GM18508 (cell line): Measurements from ENCODE around the gene DACH2.
"Not testable (repeated sequence)": the region's sequence is repeated elsewhere in the genome, so short reads cannot be mapped to it uniquely, and the experiment has no call there.

ENCODE experiments used
- ATAC-seq: cut with Tn5 transposase; IDR thresholded peaks from one replicate; pipeline ENCODE4 v1.9.1; 2021; ENCODE audit warnings: moderate number of reproducible peaks; ENCODE audit not compliant: insufficient read depth, unreplicated experiment

Gene DACH2

DNA sequence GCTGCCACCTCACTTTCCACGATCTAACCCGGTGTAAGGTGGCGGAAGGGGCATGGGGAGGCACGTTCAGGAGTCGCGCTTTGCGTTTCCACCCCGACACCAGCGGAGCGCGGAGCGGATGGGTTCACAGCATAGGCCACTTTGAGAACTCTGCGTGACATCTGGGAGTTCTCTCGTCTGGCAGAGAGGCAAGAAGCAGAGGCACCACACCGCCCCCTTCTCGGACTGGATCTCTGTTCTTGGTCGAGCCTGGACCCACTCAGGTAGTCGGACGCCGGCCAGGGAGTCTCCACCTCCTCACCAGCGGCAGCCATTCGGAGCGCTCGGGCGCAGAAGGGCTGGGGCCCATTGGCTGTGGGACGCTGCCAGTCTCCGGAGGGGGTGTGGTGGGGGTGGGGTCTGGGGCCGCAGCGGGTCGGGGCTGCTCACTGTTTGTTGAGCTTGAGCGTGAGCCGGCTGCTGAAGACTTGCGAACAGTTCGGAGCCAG lies at the start of gene DACH2:
Gene DACH2, plus strand, starts transcription at position 428 of the 488 bp plus-strand sequence.
- no peak for ATAC-seq

DNA sequence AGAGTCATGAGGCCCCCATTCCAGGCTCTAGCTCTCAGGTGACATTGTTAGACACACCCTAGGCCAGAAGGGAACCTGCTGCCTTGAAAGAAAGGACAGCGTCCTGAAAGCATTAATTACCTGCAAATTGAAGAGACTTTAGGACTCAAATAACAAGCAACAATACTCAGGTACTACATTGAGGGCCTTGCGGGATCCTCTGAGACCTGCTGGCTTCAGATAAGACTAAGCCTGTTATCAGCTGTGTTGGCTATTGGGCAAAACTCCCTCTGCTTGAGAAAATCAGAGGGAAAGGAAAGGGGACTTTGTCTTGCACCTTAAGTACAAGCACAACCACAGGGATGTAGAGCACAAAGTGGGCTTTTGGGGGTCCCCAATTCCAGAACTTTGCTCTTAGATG lies 45.9 kb upstream of the DACH2 start:
- no peak for ATAC-seq

GRCh38 chrX:86103061-86103460 lies 45.2 kb upstream of the DACH2 start:
- ATAC-seq = no peak

DNA sequence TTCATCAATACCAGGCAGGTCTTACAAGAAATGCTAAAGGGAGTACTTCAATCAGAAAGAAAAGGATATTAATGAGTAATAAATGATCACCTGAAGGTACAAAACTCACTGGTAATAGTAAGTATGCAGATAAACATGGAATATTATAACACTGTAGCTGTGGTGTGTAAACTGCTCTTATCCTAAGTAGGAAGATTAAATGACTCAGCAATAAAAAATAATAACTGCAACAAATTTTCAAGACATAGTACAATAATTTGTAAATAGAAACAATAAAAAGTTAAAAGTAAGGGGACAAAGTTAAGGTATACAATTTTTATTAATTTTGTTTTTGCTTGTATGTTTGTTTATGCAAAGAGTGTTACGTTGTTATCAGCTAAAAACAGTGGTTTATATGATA lies 43.7 kb upstream of the DACH2 start:
- ATAC-seq = no peak

- ATAC-seq = no peak
These were observed 26.3 kb upstream of the DACH2 start for GRCh38 chrX:86121916-86122315.

DNA sequence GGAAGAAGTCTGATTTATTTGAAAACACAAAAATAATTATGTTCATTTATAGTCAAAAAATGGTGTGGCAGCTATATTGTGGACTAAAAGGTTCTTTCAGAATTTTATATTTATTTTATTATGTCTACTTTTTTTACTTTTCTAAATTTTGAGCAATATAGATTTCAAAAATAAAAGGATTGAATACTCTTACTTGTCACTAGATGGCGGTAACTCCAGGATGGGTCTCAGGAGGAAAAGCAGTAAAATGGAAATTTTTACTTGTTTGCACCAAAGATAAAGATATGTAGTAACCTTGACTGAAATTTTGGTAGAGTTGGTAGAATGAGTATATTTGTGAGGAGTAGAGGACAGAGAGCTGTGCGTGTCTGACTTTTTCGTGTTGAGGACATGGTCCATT lies 14.5 kb upstream of the DACH2 start:
- ATAC-seq = no peak

DNA sequence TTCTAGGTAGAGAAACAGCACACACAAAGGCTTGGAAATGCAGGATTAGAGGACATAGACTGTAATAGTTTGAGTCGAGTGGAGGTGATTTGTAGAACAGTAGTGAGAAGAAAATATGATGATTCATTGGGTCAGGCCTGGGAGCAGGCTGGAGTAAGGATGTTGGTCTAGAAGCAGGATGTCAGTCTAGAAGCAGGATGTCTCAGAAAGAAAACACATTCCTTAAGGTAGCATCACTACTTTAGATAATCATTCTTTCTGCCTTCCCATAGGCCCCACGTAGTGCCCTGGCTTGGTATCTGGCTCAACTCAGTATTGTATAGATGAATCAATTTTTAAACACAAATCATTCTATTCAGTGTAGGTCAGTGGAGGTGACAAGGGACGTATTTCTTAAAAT lies 11.2 kb upstream of the DACH2 start:
- no peak for ATAC-seq

DNA sequence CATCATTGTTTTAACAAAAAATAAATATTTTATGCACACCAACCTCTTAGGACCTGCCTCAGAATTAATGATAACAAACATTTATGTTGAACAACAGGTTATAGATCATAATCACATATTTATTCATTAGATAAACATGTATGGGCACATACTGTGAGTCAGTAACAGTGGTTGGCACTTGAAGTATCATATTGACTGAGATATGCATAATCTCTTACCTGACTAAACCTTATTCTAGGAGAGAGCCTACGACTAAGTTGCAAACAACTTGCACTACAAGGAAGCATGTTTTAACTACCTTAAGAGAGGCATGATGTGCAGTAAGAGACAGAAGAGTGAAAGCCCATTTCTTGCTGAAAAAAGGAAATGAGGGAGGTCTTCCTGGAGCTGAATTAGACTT lies 6.5 kb upstream of the DACH2 start:
- ATAC-seq = no peak

DNA sequence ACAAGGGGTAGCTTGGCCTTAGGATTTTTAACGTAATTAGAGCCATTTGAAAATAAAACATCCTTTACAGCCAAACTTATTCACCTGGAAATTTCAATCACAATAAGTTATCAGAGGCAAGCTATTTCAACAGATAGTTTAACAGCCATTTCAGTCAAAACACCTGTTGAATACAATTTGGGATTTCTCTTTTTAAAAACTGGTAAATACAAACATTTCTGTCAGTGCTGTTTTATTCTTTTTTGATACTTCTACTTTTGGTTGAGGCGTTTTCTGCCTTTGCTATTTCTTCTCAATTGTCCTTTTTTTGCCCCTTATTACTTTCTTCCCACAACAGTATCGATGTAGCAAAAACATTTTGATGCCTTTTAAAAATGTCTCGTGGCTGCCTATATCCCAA lies 2.1 kb upstream of the DACH2 start:
- ATAC-seq = no peak

GRCh38 chrX:86148594-86148993 lies 343 bp downstream of the DACH2 start:
- ATAC-seq = no peak

GRCh38 chrX:86149119-86149518 lies 868 bp downstream of the DACH2 start:
- no peak for ATAC-seq

DNA sequence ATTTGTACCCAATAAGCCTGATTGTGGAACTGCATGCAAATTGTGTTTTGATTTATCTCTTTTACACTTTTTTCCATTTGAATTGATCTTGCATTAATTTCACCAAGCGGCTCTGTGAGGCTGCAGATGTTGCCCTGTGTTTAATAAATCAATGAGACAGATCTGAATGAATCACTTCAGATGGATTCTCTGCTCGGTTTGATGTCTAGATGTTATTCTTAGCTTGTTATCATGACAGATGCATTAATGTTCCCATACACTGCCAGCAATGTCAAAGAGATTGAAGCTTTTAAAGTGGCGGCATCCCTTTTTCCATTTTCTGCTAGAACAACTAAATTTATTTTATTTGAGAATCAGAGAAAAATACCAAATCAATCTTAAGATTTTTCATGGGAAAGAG lies 6.3 kb downstream of the DACH2 start:
- no peak for ATAC-seq

DNA sequence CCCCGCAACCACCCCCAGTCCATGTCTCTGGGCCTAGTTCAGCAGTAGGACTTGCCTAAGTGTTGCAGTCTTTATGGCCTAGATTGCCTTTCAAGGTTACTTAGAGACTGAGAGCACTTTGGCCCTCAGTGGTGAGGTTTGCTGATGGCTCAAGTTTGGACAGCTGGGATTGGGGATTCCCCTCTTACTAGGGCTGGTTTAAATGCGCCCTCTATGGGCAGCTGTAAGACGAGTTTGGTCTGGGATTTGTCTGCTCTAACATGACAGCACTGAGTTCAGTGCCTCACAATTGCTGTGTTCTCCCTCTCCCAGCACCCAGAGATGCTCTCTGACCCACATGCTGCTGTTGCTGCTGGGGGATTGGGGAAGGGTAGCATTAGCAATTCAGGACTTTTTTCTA lies 23.1 kb downstream of the DACH2 start:
- ATAC-seq = no peak

GRCh38 chrX:86178906-86179305 lies 30.7 kb downstream of the DACH2 start:
- ATAC-seq = no peak

GRCh38 chrX:86181325-86181724 lies 33.1 kb downstream of the DACH2 start:
- not testable (repeated sequence) for ATAC-seq

- ATAC-seq = no peak
These were observed 44.6 kb downstream of the DACH2 start for GRCh38 chrX:86192827-86193226.

- no peak for ATAC-seq
These were observed 46.5 kb downstream of the DACH2 start for GRCh38 chrX:86194758-86195157.

DNA sequence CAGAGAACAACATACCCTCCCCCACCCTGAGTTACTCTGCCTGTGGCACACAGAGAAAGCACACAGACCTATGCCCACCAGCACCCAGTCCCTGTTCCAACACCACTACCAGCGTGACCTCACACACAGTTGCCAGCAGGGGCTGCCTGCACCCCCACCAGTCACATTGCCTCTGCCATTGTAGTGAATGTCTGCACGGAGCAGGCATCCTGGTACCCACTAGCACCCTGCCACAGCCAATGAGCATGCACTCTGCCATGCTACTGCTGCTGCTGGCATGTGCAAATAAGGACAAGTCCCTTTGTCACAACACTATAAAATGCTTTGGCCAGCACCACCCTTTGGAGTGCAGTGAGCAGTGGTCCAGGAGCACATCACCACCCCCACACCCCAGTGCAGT lies 47.1 kb downstream of the DACH2 start:
- no peak for ATAC-seq

GRCh38 chrX:86197815-86198214 lies 49.6 kb downstream of the DACH2 start:
- no peak for ATAC-seq

DNA sequence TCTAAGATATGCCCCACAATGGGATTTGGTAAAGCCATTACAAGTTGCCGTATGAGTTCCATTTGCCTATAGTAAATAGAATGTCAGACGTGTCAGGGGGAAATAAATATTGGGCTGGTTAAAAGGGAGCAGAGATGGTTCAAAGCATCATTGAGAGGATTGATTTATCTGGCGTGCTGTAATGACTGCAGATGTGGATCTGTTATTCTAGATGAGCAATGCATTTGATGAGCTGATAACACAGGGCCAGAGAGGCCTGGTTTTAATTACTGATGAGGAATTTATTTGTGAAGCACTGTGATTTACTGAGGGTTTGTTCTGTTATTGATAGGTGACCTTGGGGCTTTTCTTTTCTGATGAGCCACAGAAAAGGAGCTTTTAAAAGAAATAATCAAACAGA lies 62.5 kb downstream of the DACH2 start:
- no peak for ATAC-seq

DNA sequence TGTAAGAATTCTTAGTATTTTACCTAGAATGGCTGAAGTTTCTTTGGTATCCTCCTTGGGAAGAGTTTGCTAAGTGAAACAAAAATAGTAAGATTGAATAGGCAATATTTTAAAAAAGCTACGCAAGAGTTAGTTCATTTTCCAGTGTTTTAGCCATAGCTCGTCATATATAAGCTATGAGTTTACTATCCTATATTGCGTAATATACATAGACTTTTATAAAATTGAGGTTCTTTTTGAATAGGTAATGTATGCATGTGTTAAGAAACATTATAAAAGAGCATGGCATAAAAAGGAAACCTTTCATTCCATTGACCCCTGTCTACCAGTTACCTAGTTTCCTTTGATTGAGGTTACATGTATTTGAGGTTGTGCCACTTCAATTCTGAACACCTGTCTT lies 67.0 kb downstream of the DACH2 start:
- ATAC-seq = no peak

DNA sequence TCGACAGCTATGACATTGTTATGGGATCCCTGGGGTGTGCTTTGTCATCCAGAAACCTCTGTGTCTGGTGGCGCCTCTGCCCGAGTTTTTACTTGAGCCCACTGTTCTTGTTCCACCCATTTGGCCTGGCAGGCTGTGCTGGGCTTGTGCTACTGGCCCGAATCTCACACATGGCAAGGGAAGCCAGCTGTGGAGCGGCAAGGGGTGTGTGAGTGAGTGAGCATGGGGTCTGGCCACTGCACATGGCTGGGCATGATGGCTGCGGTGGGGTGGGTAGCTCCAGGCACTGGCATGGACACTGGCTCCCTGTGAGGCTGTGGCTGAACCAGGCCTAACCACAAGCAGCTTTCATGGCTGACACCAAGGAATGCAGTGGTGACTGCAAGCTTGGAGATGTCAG lies 89.2 kb downstream of the DACH2 start:
- no peak for ATAC-seq

- no peak for ATAC-seq
These were observed 93.3 kb downstream of the DACH2 start for GRCh38 chrX:86241547-86241946.
